ENCODE data around the gene COL1A2.

DNA sequence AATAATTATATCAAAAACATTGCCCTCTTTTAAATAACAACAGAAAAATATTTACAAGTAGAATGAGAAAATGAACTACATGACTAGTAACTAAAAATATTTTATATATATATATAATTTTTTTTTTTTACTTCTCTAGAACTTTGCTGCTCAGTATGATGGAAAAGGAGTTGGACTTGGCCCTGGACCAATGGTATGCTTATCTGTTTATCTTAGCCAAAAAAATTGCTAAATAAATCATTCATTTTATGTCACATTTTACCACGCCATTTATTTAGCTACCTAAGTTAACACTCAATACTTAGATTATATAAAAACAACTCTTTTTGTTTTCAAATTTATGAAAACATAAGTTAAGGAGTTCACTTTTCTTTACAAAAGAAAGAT, 6.7 kb downstream of the COL1A2 start:
- TF ChIP-seq, protein P1, sequence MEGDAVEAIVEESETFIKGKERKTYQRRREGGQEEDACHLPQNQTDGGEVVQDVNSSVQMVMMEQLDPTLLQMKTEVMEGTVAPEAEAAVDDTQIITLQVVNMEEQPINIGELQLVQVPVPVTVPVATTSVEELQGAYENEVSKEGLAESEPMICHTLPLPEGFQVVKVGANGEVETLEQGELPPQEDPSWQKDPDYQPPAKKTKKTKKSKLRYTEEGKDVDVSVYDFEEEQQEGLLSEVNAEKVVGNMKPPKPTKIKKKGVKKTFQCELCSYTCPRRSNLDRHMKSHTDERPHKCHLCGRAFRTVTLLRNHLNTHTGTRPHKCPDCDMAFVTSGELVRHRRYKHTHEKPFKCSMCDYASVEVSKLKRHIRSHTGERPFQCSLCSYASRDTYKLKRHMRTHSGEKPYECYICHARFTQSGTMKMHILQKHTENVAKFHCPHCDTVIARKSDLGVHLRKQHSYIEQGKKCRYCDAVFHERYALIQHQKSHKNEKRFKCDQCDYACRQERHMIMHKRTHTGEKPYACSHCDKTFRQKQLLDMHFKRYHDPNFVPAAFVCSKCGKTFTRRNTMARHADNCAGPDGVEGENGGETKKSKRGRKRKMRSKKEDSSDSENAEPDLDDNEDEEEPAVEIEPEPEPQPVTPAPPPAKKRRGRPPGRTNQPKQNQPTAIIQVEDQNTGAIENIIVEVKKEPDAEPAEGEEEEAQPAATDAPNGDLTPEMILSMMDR (IDR thresholded peaks at IDR 0.05): no peak
- no peak for TF ChIP-seq EP300 (IDR thresholded peaks at IDR 0.05)

All from suprapubic skin (tissue), 3 donors.